HCT116 (cell line): ENCODE measurements around the gene MNT. TPM values are rescaled to one million over a fixed set of nuclear protein-coding genes. Genes with fewer than 3 reads are reported as not detected.

Experiments
- ATAC-seq: fragments of 200-7000 bp; cut with Tn5 transposase; 2 replicates; pipeline ENCODE4 v1.9.1; 2020; ENCODE audit warnings: mild to moderate bottlenecking, moderate library complexity
- BruUV-seq: library from RNA; stranded (reverse); fragments of 400-500 nt; replicated peaks from 2 replicates; lab custom pipeline; 2021; lab: Mats Ljungman, UMichigan
- CTCF ChIA-PET: fragments of 300-600 bp; sonication (Branson Sonifier 250); formaldehyde crosslinking; loops from one replicate; lab custom pipeline; 2021; ENCODE audit warnings: antibody characterized with exemption; lab: Charles Lee
- POLR2A ChIA-PET: fragments of 300-600, 350-600 bp; sonication (Branson Sonifier 250); formaldehyde crosslinking; loops from one replicate; lab custom pipeline; 2021; ENCODE audit warnings: antibody characterized with exemption; lab: Charles Lee
- RAD21 ChIA-PET, 2 experiments: fragments of 300-600 bp; sonication (Branson Sonifier 250); formaldehyde crosslinking; loops; one replicate each; lab custom pipeline; 2023; ENCODE audit warnings: low total read pairs in 2 of 2; ENCODE audit not compliant: uncharacterized antibody in 2 of 2, unreplicated experiment in 2 of 2, low non-redundant PET in 1 of 2; lab: Charles Lee
- DNase-seq: peaks from one replicate; pipeline ENCODE4 v3.0.0-alpha.2; 2010; ENCODE audit warnings: low read depth, low spot score
- H2AFZ ChIP-seq: fragments of 200-600 bp; shearing (Covaris generic), sonication (generic); 2 replicates; pipeline ENCODE4 v1.6.1; 2017; ENCODE audit warnings: low read depth, mixed run types, mixed read lengths, antibody characterized with exemption, low read length; ENCODE audit not compliant: poor library complexity, severe bottlenecking
- H3K27ac ChIP-seq: 2 replicates; pipeline ENCODE4 v1.5.1; 2012; ENCODE audit warnings: low read depth, low read length
- H3K27me3 ChIP-seq: fragments of 200-600 bp; sonication (generic); 2 replicates; pipeline ENCODE4 v1.6.1; 2016; ENCODE audit warnings: mixed run types, low read length, mixed read lengths; ENCODE audit not compliant: insufficient read depth
- H3K36me3 ChIP-seq, 2 experiments: fragments of 200-500 bp in 1 of 2; fragments of 200-600 bp in 1 of 2; sonication (Bioruptor generic) in 1 of 2; sonication (generic) in 1 of 2; 2 replicates each; pipeline versions ENCODE4 v1.5.1 to v1.6.1; 2014 to 2016; ENCODE audit warnings: low read length in 2 of 2, inconsistent platforms in 1 of 2, mixed read lengths in 1 of 2, mixed run types in 1 of 2; ENCODE audit not compliant: insufficient read depth in 2 of 2, control insufficient read depth in 1 of 2
- H3K4me1 ChIP-seq, 2 experiments: fragments of 200-600 bp in 1 of 2; sonication (generic) in 1 of 2; 2 replicates each; pipeline versions ENCODE4 v1.5.1 to v1.6.1; 2012 to 2017; ENCODE audit warnings: low read length in 2 of 2, inconsistent platforms in 1 of 2, mild to moderate bottlenecking in 1 of 2, mixed read lengths in 1 of 2, mixed run types in 1 of 2, moderate library complexity in 1 of 2; ENCODE audit not compliant: insufficient read depth in 2 of 2, control insufficient read depth in 1 of 2
- H3K4me2 ChIP-seq: fragments of 200-600 bp; sonication (generic); 2 replicates; pipeline ENCODE4 v1.6.1; 2017; ENCODE audit warnings: mixed run types, low read length, mixed read lengths
- H3K4me3 ChIP-seq, 2 experiments: fragments of 200-600 bp in 1 of 2; sonication (generic) in 1 of 2; replicated peaks in 1 of 2; 2 replicates each; pipeline ENCODE4 v1.5.1; 2011 to 2016; ENCODE audit warnings: low read length in 2 of 2, control low read depth in 1 of 2, low read depth in 1 of 2, mild to moderate bottlenecking in 1 of 2, mixed read lengths in 1 of 2, mixed run types in 1 of 2
- H3K79me2 ChIP-seq: fragments of 200-600 bp; sonication (generic); 2 replicates; pipeline ENCODE4 v1.6.1; 2017; ENCODE audit warnings: mild to moderate bottlenecking, mixed run types, low read length, moderate library complexity, mixed read lengths; ENCODE audit not compliant: insufficient read depth
- H3K9ac ChIP-seq: fragments of 200-600 bp; sonication (generic); 2 replicates; pipeline ENCODE4 v1.6.1; 2016; ENCODE audit warnings: low read length, mixed read lengths
- H3K9me2 ChIP-seq: fragments of 200-600 bp; sonication (generic), shearing (Covaris generic); 2 replicates; pipeline ENCODE4 v1.6.1; 2017; ENCODE audit warnings: mixed run types, mild to moderate bottlenecking, moderate library complexity; ENCODE audit not compliant: insufficient read depth
- H3K9me3 ChIP-seq, 2 experiments: fragments of 200-500 bp in 1 of 2; fragments of 200-600 bp in 1 of 2; sonication (Bioruptor generic) in 1 of 2; sonication (generic) in 1 of 2; 2 replicates each; pipeline ENCODE4 v1.6.1; 2014 to 2017; ENCODE audit warnings: low read length in 2 of 2, mixed read lengths in 2 of 2, inconsistent platforms in 1 of 2, low read depth in 1 of 2, mild to moderate bottlenecking in 1 of 2, mixed run types in 1 of 2, moderate library complexity in 1 of 2; ENCODE audit not compliant: control insufficient read depth in 1 of 2, insufficient read depth in 1 of 2
- H4K20me1 ChIP-seq: fragments of 200-600 bp; sonication (generic), shearing (Covaris generic); 2 replicates; pipeline ENCODE4 v1.6.1; 2017; ENCODE audit warnings: mixed run types, mild to moderate bottlenecking, moderate library complexity; ENCODE audit not compliant: insufficient read depth
- ATF3 ChIP-seq: IDR thresholded peaks from 2 replicates; pipeline ENCODE4 v1.6.1; 2012
- CBX3 ChIP-seq: IDR thresholded peaks from 2 replicates; pipeline ENCODE4 v1.6.1; 2012; ENCODE audit warnings: low read depth
- CTCF ChIP-seq, 3 experiments: fragments of 200-600 bp in 1 of 3; sonication (generic) in 1 of 3; IDR thresholded peaks in 2 of 3; conservative IDR thresholded peaks in 1 of 3; 2 replicates each; pipeline ENCODE4 v1.5.1; 2012 to 2017; ENCODE audit warnings: low read depth in 2 of 3, low read length in 2 of 3, antibody characterized with exemption in 1 of 3, borderline replicate concordance in 1 of 3, control low read depth in 1 of 3, mild to moderate bottlenecking in 1 of 3, mixed read lengths in 1 of 3, mixed run types in 1 of 3, moderate library complexity in 1 of 3; ENCODE audit not compliant: insufficient read depth in 1 of 3
- MAX ChIP-seq: IDR thresholded peaks from 2 replicates; pipeline ENCODE4 v1.6.1; 2012
- POLR2A ChIP-seq: IDR thresholded peaks from 2 replicates; pipeline ENCODE4 v1.7.0; 2011; ENCODE audit warnings: borderline replicate concordance; ENCODE audit not compliant: insufficient read depth, insufficient read length; ENCODE audit errors: extremely low read depth
- YY1 ChIP-seq: IDR thresholded peaks from 2 replicates; pipeline ENCODE4 v1.6.1; 2011; ENCODE audit warnings: low read length, low read depth, moderate library complexity, mild to moderate bottlenecking; ENCODE audit not compliant: insufficient replicate concordance; ENCODE audit errors: extremely low read depth
- ZBTB33 ChIP-seq: IDR thresholded peaks from 2 replicates; pipeline ENCODE4 v1.6.1; 2011; ENCODE audit warnings: mild to moderate bottlenecking, low read length, moderate library complexity; ENCODE audit not compliant: insufficient replicate concordance; ENCODE audit errors: extremely low read depth
- intact Hi-C: fragments of 100-400 bp; cut with micrococcal nuclease; formaldehyde crosslinking; loops from 2 replicates; pipeline ENCODE4 v1.10.0; 2022
- total RNA-seq: library from RNA; stranded (reverse); gene quantifications from one replicate; pipeline ENCODE4 v1.2.1, GENCODE V29; 2021; ENCODE audit not compliant: unreplicated experiment

MNT gene
- total RNA-seq, 1 experiment from 2014 or later, result 37.0 TPM

DNA sequence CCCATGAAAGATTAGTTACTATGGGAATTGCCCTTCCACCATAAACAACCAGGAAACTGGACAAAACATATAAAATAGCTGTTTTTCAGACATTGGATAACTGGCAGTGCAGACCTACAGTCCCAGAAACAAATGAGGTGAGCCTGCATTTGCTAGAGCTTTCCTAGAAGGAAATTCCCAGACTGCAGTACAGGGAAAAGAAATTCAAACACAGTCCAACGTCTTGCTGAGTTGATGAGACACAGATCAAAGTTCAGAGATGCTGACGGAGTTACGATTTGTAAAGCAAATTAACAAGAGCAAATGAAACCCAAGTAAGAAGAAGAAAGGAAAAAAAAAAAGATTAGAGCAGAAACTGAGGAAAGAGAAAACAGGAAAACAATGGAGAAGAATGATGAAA, 41.3 kb upstream of the MNT start:
- no peak overlapping the region for H3K4me3 ChIP-seq
- H3K9me3 ChIP-seq, result peaks cover 0 to 4% of the 10 kb centered on the region in 2 experiments; a peak in 1 of 4 replicates
- H3K4me2 ChIP-seq, result no peak overlapping the region
- H4K20me1 ChIP-seq, result no peaks in the 10 kb centered on the region
- H3K9ac ChIP-seq, result no peak overlapping the region
- DNase-seq (no peak), ATAC-seq (no peak)
- RAD21 ChIA-PET, result no interaction called here
- no peaks in the 10 kb centered on the region for H3K4me1 ChIP-seq
- POLR2A ChIA-PET, result no interaction called here
- H3K79me2 ChIP-seq, result 0 out of 2 replicates have a peak, but pooled peaks cover 3% of the 10 kb centered on the region
- CTCF ChIA-PET, result no interaction called here
- BruUV-seq, result no TSS peak
- H3K27me3 ChIP-seq, result no peaks in the 10 kb centered on the region
- no peaks in the 10 kb centered on the region for H3K9me2 ChIP-seq
- no peak overlapping the region for H3K27ac ChIP-seq
- intact Hi-C loops, result no loop called here
- peaks cover 10 to 28% of the 10 kb centered on the region in 2 experiments for H3K36me3 ChIP-seq
- H2AFZ ChIP-seq, result no peak overlapping the region
- TF ChIP-seq CTCF (IDR thresholded peaks at IDR 0.05 in 2 of 3, conservative IDR thresholded peaks at IDR 0.05 in 1 of 3; ENCODE audit: borderline replicate concordance in 1 of 3, insufficient read depth in 1 of 3, low read depth in 2 of 3, low read length in 2 of 3), result no peak
- no peak for TF ChIP-seq CBX3
- TF ChIP-seq ZBTB33, result no peak
- no peak for TF ChIP-seq ATF3
- TF ChIP-seq MAX, result no peak
- no peak for TF ChIP-seq POLR2A
- no peak for TF ChIP-seq YY1
